ENCODE measurements around the gene CASK.

Gene CASK

GRCh38 chrX:41862562-41863184 lies 60.7 kb downstream of the CASK start:
- Histone ChIP-seq H3K79me2 (ENCODE audit: control insufficient read depth, insufficient read depth, low read length, poor library complexity) (no peaks in the 10 kb centered on the region), H2AK5ac (ENCODE audit: low read length) (no peak overlapping the region), H4K8ac (ENCODE audit: low read depth, low read length) (no peak overlapping the region), H3K9me3 (ENCODE audit: insufficient read depth, low read depth, low read length) (no peaks in the 10 kb centered on the region), H2BK5ac (ENCODE audit: low read depth, low read length, poor library complexity) (no peak overlapping the region), H2AFZ (ENCODE audit: insufficient read depth, low read length, poor library complexity) (no peak overlapping the region), H4K91ac (ENCODE audit: low read depth, low read length) (no peak overlapping the region), H4K12ac (ENCODE audit: low read depth, low read length) (no peak overlapping the region), H3K79me1 (ENCODE audit: low read length) (peaks cover 2% of the 10 kb centered on the region), H3K4me1 (ENCODE audit: control insufficient read depth in 1 of 2, insufficient read depth in 2 of 2, low read length in 2 of 2) (peaks cover 3% of the 10 kb centered on the region in 2 experiments), H3K18ac (ENCODE audit: low read length) (no peak overlapping the region), H3K27me3 (ENCODE audit: insufficient read depth, low read length) (no peaks in the 10 kb centered on the region), H2BK120ac (ENCODE audit: insufficient read depth, low read length, poor library complexity) (no peak overlapping the region), H3K4me2 (ENCODE audit: low read length) (no peak overlapping the region), H3K27ac (ENCODE audit: low read depth, low read length) (no peak overlapping the region), H3K23ac (ENCODE audit: low read length) (no peak overlapping the region), H3K4ac (ENCODE audit: low read depth, low read length) (no peak overlapping the region), H2BK12ac (ENCODE audit: low read length) (no peak overlapping the region), H3K14ac (ENCODE audit: low read length) (no peak overlapping the region), H3K4me3 (ENCODE audit: low read depth, low read length) (no peak overlapping the region), H3K36me3 (ENCODE audit: control insufficient read depth in 1 of 2, insufficient read depth in 2 of 2, low read length in 2 of 2) (no peaks in the 10 kb centered on the region), H3K9ac (ENCODE audit: low read length) (no peak overlapping the region)
- DNase-seq, result no peak
- WGBS (ENCODE audit: extremely low coverage, insufficient coverage, insufficient read length), result no CpG with 5 or more reads among the region's 4 CpGs

- Histone ChIP-seq H3K9me3 (ENCODE audit: insufficient read depth, low read depth, low read length) (no peaks in the 10 kb centered on the region), H2AK5ac (ENCODE audit: low read length) (no peak overlapping the region), H3K4me2 (ENCODE audit: low read length) (peak overlapping the region; percentile 34), H3K27ac (ENCODE audit: low read depth, low read length) (peak overlapping the region; percentile 80), H3K9ac (ENCODE audit: low read length) (no peak overlapping the region), H2BK12ac (ENCODE audit: low read length) (no peak overlapping the region), H2BK120ac (ENCODE audit: insufficient read depth, low read length, poor library complexity) (no peak overlapping the region), H3K23ac (ENCODE audit: low read length) (no peak overlapping the region), H3K79me2 (ENCODE audit: control insufficient read depth, insufficient read depth, low read length, poor library complexity) (no peaks in the 10 kb centered on the region), H2BK5ac (ENCODE audit: low read depth, low read length, poor library complexity) (peak overlapping the region; percentile 7), H2AFZ (ENCODE audit: insufficient read depth, low read length, poor library complexity) (no peak overlapping the region), H3K4me3 (ENCODE audit: low read depth, low read length) (no peak overlapping the region), H4K12ac (ENCODE audit: low read depth, low read length) (no peak overlapping the region), H3K4ac (ENCODE audit: low read depth, low read length) (no peak overlapping the region), H4K91ac (ENCODE audit: low read depth, low read length) (peak overlapping the region; percentile 24), H3K79me1 (ENCODE audit: low read length) (peaks cover 2% of the 10 kb centered on the region), H3K4me1 (ENCODE audit: control insufficient read depth in 1 of 2, insufficient read depth in 2 of 2, low read length in 2 of 2) (peaks cover 3% of the 10 kb centered on the region in 2 experiments), H4K8ac (ENCODE audit: low read depth, low read length) (no peak overlapping the region), H3K27me3 (ENCODE audit: insufficient read depth, low read length) (no peaks in the 10 kb centered on the region), H3K14ac (ENCODE audit: low read length) (no peak overlapping the region), H3K36me3 (ENCODE audit: control insufficient read depth in 1 of 2, insufficient read depth in 2 of 2, low read length in 2 of 2) (no peaks in the 10 kb centered on the region), H3K18ac (ENCODE audit: low read length) (peak overlapping the region; percentile 30)
- WGBS (ENCODE audit: extremely low coverage, insufficient coverage, insufficient read length), result no CpG with 5 or more reads among the region's 4 CpGs
- DNase-seq, result no peak
These were observed 65.1 kb downstream of the CASK start for GRCh38 chrX:41858161-41858775.

GRCh38 chrX:41857670-41858069 lies 65.7 kb downstream of the CASK start:
- H3K9ac ChIP-seq (ENCODE audit: low read length), result no peak overlapping the region
- H2BK5ac ChIP-seq (ENCODE audit: low read depth, low read length, poor library complexity), result no peak overlapping the region
- no peaks in the 10 kb centered on the region for H3K27me3 ChIP-seq (ENCODE audit: insufficient read depth, low read length)
- no peak overlapping the region for H2AK5ac ChIP-seq (ENCODE audit: low read length)
- no peak overlapping the region for H3K4ac ChIP-seq (ENCODE audit: low read depth, low read length)
- no peak for DNase-seq
- H3K23ac ChIP-seq (ENCODE audit: low read length), result no peak overlapping the region
- H3K18ac ChIP-seq (ENCODE audit: low read length), result no peak overlapping the region
- no peak overlapping the region for H3K14ac ChIP-seq (ENCODE audit: low read length)
- no peak overlapping the region for H3K4me3 ChIP-seq (ENCODE audit: low read depth, low read length)
- H3K36me3 ChIP-seq (ENCODE audit: control insufficient read depth in 1 of 2, insufficient read depth in 2 of 2, low read length in 2 of 2), result no peaks in the 10 kb centered on the region
- peaks cover 2% of the 10 kb centered on the region for H3K79me1 ChIP-seq (ENCODE audit: low read length)
- no peaks in the 10 kb centered on the region for H3K9me3 ChIP-seq (ENCODE audit: insufficient read depth, low read depth, low read length)
- no peaks in the 10 kb centered on the region for H3K79me2 ChIP-seq (ENCODE audit: control insufficient read depth, insufficient read depth, low read length, poor library complexity)
- no CpG with 5 or more reads among the region's 2 CpGs for WGBS (ENCODE audit: extremely low coverage, insufficient coverage, insufficient read length)
- H2AFZ ChIP-seq (ENCODE audit: insufficient read depth, low read length, poor library complexity), result no peak overlapping the region
- no peak overlapping the region for H4K91ac ChIP-seq (ENCODE audit: low read depth, low read length)
- no peak overlapping the region for H2BK120ac ChIP-seq (ENCODE audit: insufficient read depth, low read length, poor library complexity)
- H3K4me1 ChIP-seq (ENCODE audit: control insufficient read depth in 1 of 2, insufficient read depth in 2 of 2, low read length in 2 of 2), result peaks cover 3% of the 10 kb centered on the region in 2 experiments
- H3K4me2 ChIP-seq (ENCODE audit: low read length), result no peak overlapping the region
- H2BK12ac ChIP-seq (ENCODE audit: low read length), result no peak overlapping the region
- H4K8ac ChIP-seq (ENCODE audit: low read depth, low read length), result no peak overlapping the region
- no peak overlapping the region for H3K27ac ChIP-seq (ENCODE audit: low read depth, low read length)
- H4K12ac ChIP-seq (ENCODE audit: low read depth, low read length), result no peak overlapping the region

GRCh38 chrX:41846714-41847113 lies 76.6 kb downstream of the CASK start:
- no peak overlapping the region for H3K23ac ChIP-seq (ENCODE audit: low read length)
- no peaks in the 10 kb centered on the region for H3K27me3 ChIP-seq (ENCODE audit: insufficient read depth, low read length)
- no peak overlapping the region for H2AFZ ChIP-seq (ENCODE audit: insufficient read depth, low read length, poor library complexity)
- no peaks in the 10 kb centered on the region for H3K79me2 ChIP-seq (ENCODE audit: control insufficient read depth, insufficient read depth, low read length, poor library complexity)
- H4K8ac ChIP-seq (ENCODE audit: low read depth, low read length), result no peak overlapping the region
- H4K91ac ChIP-seq (ENCODE audit: low read depth, low read length), result no peak overlapping the region
- no peak overlapping the region for H3K9ac ChIP-seq (ENCODE audit: low read length)
- H3K36me3 ChIP-seq (ENCODE audit: control insufficient read depth in 1 of 2, insufficient read depth in 2 of 2, low read length in 2 of 2), result no peaks in the 10 kb centered on the region
- H3K4me2 ChIP-seq (ENCODE audit: low read length), result no peak overlapping the region
- no peak overlapping the region for H2BK12ac ChIP-seq (ENCODE audit: low read length)
- no peaks in the 10 kb centered on the region for H3K9me3 ChIP-seq (ENCODE audit: insufficient read depth, low read depth, low read length)
- DNase-seq, result no peak
- H2BK120ac ChIP-seq (ENCODE audit: insufficient read depth, low read length, poor library complexity), result no peak overlapping the region
- H3K18ac ChIP-seq (ENCODE audit: low read length), result no peak overlapping the region
- no peaks in the 10 kb centered on the region for H3K4me1 ChIP-seq (ENCODE audit: control insufficient read depth in 1 of 2, insufficient read depth in 2 of 2, low read length in 2 of 2)
- WGBS (ENCODE audit: extremely low coverage, insufficient coverage, insufficient read length), result no CpG with 5 or more reads among the region's 2 CpGs
- no peak overlapping the region for H2BK5ac ChIP-seq (ENCODE audit: low read depth, low read length, poor library complexity)
- no peak overlapping the region for H3K4ac ChIP-seq (ENCODE audit: low read depth, low read length)
- no peak overlapping the region for H3K14ac ChIP-seq (ENCODE audit: low read length)
- H3K79me1 ChIP-seq (ENCODE audit: low read length), result no peaks in the 10 kb centered on the region
- no peak overlapping the region for H4K12ac ChIP-seq (ENCODE audit: low read depth, low read length)
- no peak overlapping the region for H2AK5ac ChIP-seq (ENCODE audit: low read length)
- no peak overlapping the region for H3K27ac ChIP-seq (ENCODE audit: low read depth, low read length)
- no peak overlapping the region for H3K4me3 ChIP-seq (ENCODE audit: low read depth, low read length)
